ENCODE data around the gene DCUN1D1.

DCUN1D1 gene

DNA sequence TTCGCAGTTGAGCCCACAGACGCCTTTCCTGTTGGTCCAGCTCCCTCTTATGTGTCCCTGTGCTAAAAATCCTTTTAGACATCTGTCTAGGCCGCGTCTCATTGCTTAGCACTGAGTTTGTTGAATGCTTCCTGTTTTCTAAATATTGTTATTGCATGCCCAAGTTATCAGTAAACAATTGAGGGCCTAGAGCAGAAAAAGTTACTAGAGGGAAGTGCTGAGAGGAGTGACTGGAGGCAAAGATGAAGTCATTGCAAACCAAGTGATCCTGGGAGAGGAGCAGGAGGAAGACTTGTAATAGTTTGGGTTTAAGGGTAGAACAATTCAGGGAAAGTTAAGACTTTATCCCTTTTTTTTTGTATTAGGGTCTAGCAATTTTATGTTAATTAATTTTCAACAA is 88.1 kb downstream of the DCUN1D1 start:
- DNase-seq (ENCODE audit: low read depth, low spot score): no peak

DNA sequence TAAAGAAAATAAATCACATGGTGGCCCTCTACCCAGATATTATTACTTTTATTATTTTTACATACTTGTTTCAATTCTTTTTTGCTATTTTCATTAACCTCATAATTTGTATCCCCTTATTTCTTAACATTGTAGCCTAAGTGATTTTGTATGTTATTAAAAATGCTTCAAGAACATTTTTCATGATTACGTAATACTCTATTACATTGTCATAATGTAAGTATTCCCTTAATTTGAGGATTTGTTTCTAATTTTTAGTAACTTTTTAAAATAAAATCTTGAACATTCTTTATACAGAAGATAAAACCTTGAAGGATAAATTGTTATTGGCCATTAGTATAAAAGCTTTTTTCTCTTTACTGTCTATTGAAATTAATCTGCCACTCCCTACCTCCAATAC is 89.0 kb downstream of the DCUN1D1 start:
- no peak for DNase-seq (ENCODE audit: low read depth, low spot score)

DNA sequence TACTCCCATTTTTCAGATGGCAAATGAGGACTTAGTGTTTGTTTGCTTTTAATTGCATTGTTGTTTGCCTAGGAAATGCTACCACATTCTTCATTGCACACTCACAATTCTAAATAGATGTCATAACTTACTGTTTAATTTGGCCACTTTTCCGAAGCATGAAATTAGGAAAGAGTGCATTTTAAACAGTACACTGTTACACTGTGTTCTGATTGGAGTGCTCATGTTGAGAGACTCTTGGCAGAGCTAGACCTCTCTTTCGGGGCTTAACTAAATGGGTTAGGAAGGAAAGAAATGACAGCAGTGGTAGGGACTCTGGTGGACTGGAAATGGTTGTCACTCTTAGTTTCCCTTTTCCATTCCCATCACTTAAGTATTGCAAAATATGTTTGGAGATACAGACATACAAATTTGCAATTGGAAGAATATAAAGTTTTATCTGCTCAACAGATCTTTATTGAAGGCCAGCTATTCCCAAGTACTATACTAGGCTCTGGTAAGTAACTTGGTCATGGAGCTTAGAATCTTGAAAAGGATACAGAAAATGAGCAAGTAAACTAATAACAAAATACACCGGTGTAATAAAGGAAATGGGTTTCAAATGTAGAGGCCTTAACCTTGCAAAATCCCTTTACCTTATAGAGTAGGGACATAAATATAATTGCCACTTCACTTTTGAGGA is 90.2 kb downstream of the DCUN1D1 start:
- no peak for DNase-seq (ENCODE audit: low read depth, low spot score)
